Neural cell (in vitro differentiated cells): ENCODE measurements around the gene USP12. TPM values are rescaled to one million over a fixed set of nuclear protein-coding genes. Genes with fewer than 3 reads are reported as not detected.

Experiments
- H2AFZ ChIP-seq: fragments of 200-600, 300-800 bp; sonication (generic), shearing (Covaris generic); 2 replicates; pipeline ENCODE4 v1.6.0; 2014; ENCODE audit warnings: low read depth, mild to moderate bottlenecking, antibody characterized with exemption, low read length, moderate library complexity
- H3F3A ChIP-seq: fragments of 200-600 bp; shearing (Covaris generic); 2 replicates; pipeline ENCODE4 v1.6.1; 2016; ENCODE audit warnings: mild to moderate bottlenecking, moderate library complexity, mixed read lengths, antibody characterized with exemption, low read length; ENCODE audit not compliant: insufficient read depth, poor library complexity, severe bottlenecking
- H3K27ac ChIP-seq: fragments of 200-600, 300-800 bp; sonication (generic), shearing (Covaris generic); 2 replicates; pipeline ENCODE4 v1.5.1; 2014; ENCODE audit warnings: mild to moderate bottlenecking, low read length, moderate library complexity
- H3K27me3 ChIP-seq: fragments of 300-800, 200-600 bp; sonication (generic), shearing (Covaris generic); 2 replicates; pipeline ENCODE4 v1.6.0; 2014; ENCODE audit warnings: mild to moderate bottlenecking, low read depth, low read length, moderate library complexity; ENCODE audit not compliant: insufficient read depth
- H3K36me3 ChIP-seq: fragments of 300-800, 200-600 bp; sonication (generic), shearing (Covaris generic); 2 replicates; pipeline ENCODE4 v1.5.1; 2014; ENCODE audit warnings: mild to moderate bottlenecking, antibody characterized with exemption, low read length, moderate library complexity; ENCODE audit not compliant: insufficient read depth
- H3K4me2 ChIP-seq: fragments of 300-800, 200-600 bp; sonication (generic), shearing (Covaris generic); 2 replicates; pipeline ENCODE4 v1.6.0; 2014; ENCODE audit warnings: mild to moderate bottlenecking, low read length
- H3K4me3 ChIP-seq: fragments of 300-800, 200-600 bp; sonication (generic), shearing (Covaris generic); 2 replicates; pipeline ENCODE4 v1.5.1; 2014; ENCODE audit warnings: mild to moderate bottlenecking, low read length, moderate library complexity
- H3K79me2 ChIP-seq: fragments of 200-600 bp; shearing (Covaris generic); replicated peaks from 2 replicates; pipeline ENCODE4 v1.6.0; 2014; ENCODE audit warnings: mild to moderate bottlenecking, low read length, moderate library complexity; ENCODE audit not compliant: insufficient read depth
- H3K9ac ChIP-seq: fragments of 300-800, 200-600 bp; sonication (generic), shearing (Covaris generic); 2 replicates; pipeline ENCODE4 v1.6.1; 2016; ENCODE audit warnings: mild to moderate bottlenecking, low read length, mixed read lengths
- H3K9me2 ChIP-seq: fragments of 200-600 bp; shearing (Covaris generic); 2 replicates; pipeline ENCODE4 v1.6.1; 2016; ENCODE audit warnings: mild to moderate bottlenecking, low read length, mixed read lengths; ENCODE audit not compliant: insufficient read depth
- H3K9me3 ChIP-seq: fragments of 200-600, 300-800 bp; sonication (generic), shearing (Covaris generic); 2 replicates; pipeline ENCODE4 v1.6.1; 2016; ENCODE audit warnings: mild to moderate bottlenecking, mixed run types, low read length, moderate library complexity, mixed read lengths
- H4K20me1 ChIP-seq: fragments of 200-600 bp; shearing (Covaris generic); 2 replicates; pipeline ENCODE4 v1.6.1; 2016; ENCODE audit warnings: mild to moderate bottlenecking, mixed run types; ENCODE audit not compliant: insufficient read depth
- CTCF ChIP-seq: fragments of 450-650 bp; IDR thresholded peaks from 2 replicates; pipeline ENCODE4 v1.5.1; 2014; ENCODE audit warnings: antibody characterized with exemption, mild to moderate bottlenecking, moderate library complexity; ENCODE audit not compliant: poor library complexity, severe bottlenecking
- EP300 ChIP-seq: fragments of 450-650 bp; conservative IDR thresholded peaks from 2 replicates; pipeline ENCODE4 v1.6.1; 2014; ENCODE audit warnings: antibody characterized with exemption, mild to moderate bottlenecking, moderate library complexity; ENCODE audit not compliant: poor library complexity, severe bottlenecking
- EZH2 ChIP-seq: fragments of 200-600, 300-800 bp; shearing (Covaris generic), sonication (generic); IDR thresholded peaks from 2 replicates; pipeline ENCODE4 v1.6.1; 2014; ENCODE audit warnings: antibody characterized with exemption, low read length, borderline replicate concordance, mild to moderate bottlenecking; ENCODE audit not compliant: insufficient read depth, poor library complexity, severe bottlenecking
- MXI1 ChIP-seq: fragments of 450-650 bp; conservative IDR thresholded peaks from 2 replicates; pipeline ENCODE4 v1.6.1; 2014; ENCODE audit warnings: antibody characterized with exemption, mild to moderate bottlenecking; ENCODE audit not compliant: poor library complexity, severe bottlenecking
- POLR2AphosphoS5 ChIP-seq: IDR thresholded peaks from 2 replicates; pipeline ENCODE4 v1.6.1; 2012
- RAD21 ChIP-seq: fragments of 450-650 bp; conservative IDR thresholded peaks from 2 replicates; pipeline ENCODE4 v1.6.1; 2014; ENCODE audit warnings: antibody characterized with exemption, mild to moderate bottlenecking, moderate library complexity
- REST ChIP-seq: IDR thresholded peaks from 2 replicates; pipeline ENCODE4 v1.6.1; 2012; ENCODE audit warnings: borderline replicate concordance
- SMC3 ChIP-seq: fragments of 450-650 bp; conservative IDR thresholded peaks from 2 replicates; pipeline ENCODE4 v1.6.1; 2014; ENCODE audit warnings: antibody characterized with exemption, mild to moderate bottlenecking, moderate library complexity; ENCODE audit not compliant: poor library complexity
- TAF1 ChIP-seq: IDR thresholded peaks from 2 replicates; pipeline ENCODE4 v1.6.1; 2012; ENCODE audit warnings: low read depth
- polyA plus RNA-seq: library from polyadenylated mRNA; depleted of rRNA; stranded (reverse); fragments of >200 nt; gene quantifications from 2 replicates; pipeline ENCODE4 v1.2.3, GENCODE V29; 2014

Gene USP12
- polyA plus RNA-seq, 1 donor from 2014 or later, result 26.2 TPM

- H2AFZ ChIP-seq, result no peak overlapping the region
- no peaks in the 10 kb centered on the region for H3K9me2 ChIP-seq
- H3K79me2 ChIP-seq, result no peaks in the 10 kb centered on the region
- no peaks in the 10 kb centered on the region for H3K9me3 ChIP-seq
- no peak overlapping the region for H3K4me2 ChIP-seq
- TF ChIP-seq CTCF, result no peak
- no peak for TF ChIP-seq RAD21
- TF ChIP-seq MXI1, result no peak
- TF ChIP-seq SMC3, result no peak
- TF ChIP-seq POLR2AphosphoS5, result no peak
- no peak for TF ChIP-seq EZH2
- no peak for TF ChIP-seq EP300
- no peak for TF ChIP-seq TAF1
- no peak for TF ChIP-seq REST
- H3K36me3 ChIP-seq, result no peaks in the 10 kb centered on the region
- no peaks in the 10 kb centered on the region for H3F3A ChIP-seq
- no peaks in the 10 kb centered on the region for H4K20me1 ChIP-seq
- H3K27ac ChIP-seq, result no peak overlapping the region
- H3K4me3 ChIP-seq, result no peak overlapping the region
- no peaks in the 10 kb centered on the region for H3K27me3 ChIP-seq
- no peak overlapping the region for H3K9ac ChIP-seq
These were observed 30.1 kb upstream of the USP12 start for GRCh38 chr13:27201661-27202060.

- Histone ChIP-seq H3K4me2 (no peak overlapping the region), H3K79me2 (no peaks in the 10 kb centered on the region), H3K36me3 (no peaks in the 10 kb centered on the region), H3K27me3 (no peaks in the 10 kb centered on the region), H3K4me3 (no peak overlapping the region), H3F3A (no peaks in the 10 kb centered on the region), H3K9me3 (no peaks in the 10 kb centered on the region), H3K9ac (no peak overlapping the region), H2AFZ (no peak overlapping the region), H4K20me1 (no peaks in the 10 kb centered on the region), H3K27ac (no peak overlapping the region), H3K9me2 (no peaks in the 10 kb centered on the region)
- no peak for TF ChIP-seq EP300
- TF ChIP-seq CTCF, result no peak
- TF ChIP-seq MXI1, result no peak
- no peak for TF ChIP-seq RAD21
- no peak for TF ChIP-seq EZH2
- no peak for TF ChIP-seq REST
- no peak for TF ChIP-seq TAF1
- no peak for TF ChIP-seq SMC3
These were observed 28.9 kb upstream of the USP12 start for GRCh38 chr13:27200413-27201070.
